NCI-H1930 (cell line): ENCODE results near the gene MYADML2.

Source experiments
- DNase-seq, 2 experiments: peaks; one replicate each; lab custom pipeline; 2025; lab: John Stamatoyannopoulos, UW

MYADML2 gene

GRCh38 chr17:81911277-81911961, 35.6 kb downstream of the MYADML2 start, which contains the start of gene PCYT2:
Gene PCYT2, minus strand, starts transcription at chr17:81911399. Its CDS starts 44 bp downstream, at chr17:81911355.
- peak; percentile 88 to 95 for DNase-seq

GRCh38 chr17:81910840-81911276, 36.2 kb downstream of the MYADML2 start:
- no peak for DNase-seq

GRCh38 chr17:81909966-81910839, 36.8 kb downstream of the MYADML2 start:
- DNase-seq: no peak

GRCh38 chr17:81909231-81909630, 37.8 kb downstream of the MYADML2 start:
- no peak for DNase-seq

GRCh38 chr17:81908793-81909192, 38.2 kb downstream of the MYADML2 start:
- DNase-seq: no peak

- DNase-seq: no peak
These were observed 39.6 kb downstream of the MYADML2 start for GRCh38 chr17:81907219-81908145.

GRCh38 chr17:81906476-81907218, 40.4 kb downstream of the MYADML2 start:
- no peak for DNase-seq

GRCh38 chr17:81905993-81906392, 41.0 kb downstream of the MYADML2 start:
- DNase-seq: no peak

- DNase-seq: no peak
These were observed 41.6 kb downstream of the MYADML2 start for GRCh38 chr17:81905424-81905875.

GRCh38 chr17:81904600-81905423, 42.2 kb downstream of the MYADML2 start:
- no peak for DNase-seq

GRCh38 chr17:81903896-81904599, 43.0 kb downstream of the MYADML2 start:
- DNase-seq: no peak

GRCh38 chr17:81903415-81903831, 43.6 kb downstream of the MYADML2 start:
- DNase-seq: no peak

GRCh38 chr17:81902653-81903414, 44.2 kb downstream of the MYADML2 start:
- DNase-seq: no peak

- DNase-seq: no peak
These were observed 44.9 kb downstream of the MYADML2 start, which contains the start of gene NPB for GRCh38 chr17:81902023-81902652. Gene NPB, plus strand, starts transcription at chr17:81902238. Its CDS starts 40 bp downstream, at chr17:81902278.

GRCh38 chr17:81901167-81902022, 45.6 kb downstream of the MYADML2 start:
- no peak for DNase-seq

GRCh38 chr17:81900181-81900820, 46.7 kb downstream of the MYADML2 start:
- DNase-seq: no peak
